Peyer's patch (tissue), 4 donors: ENCODE data around the gene RAB13. TPM values are rescaled to one million over a fixed set of nuclear protein-coding genes. Genes with fewer than 3 reads are reported as not detected.
"Not testable (repeated sequence)": the region's sequence is repeated elsewhere in the genome, so short reads cannot be mapped to it uniquely, and the experiment has no call there.

Experiments used
- DNase-seq, 3 donors: peaks; one replicate each; pipeline ENCODE4 v3.0.0-alpha.2; 2017 to 2019
- H3K27ac ChIP-seq, 4 donors: fragments of 200-600 bp; sonication (generic); one replicate each; pipeline ENCODE4 v1.5.1; 2016 to 2019
- H3K27me3 ChIP-seq, 2 donors: fragments of 200-600 bp; sonication (generic); one replicate each; pipeline ENCODE4 v1.5.1; 2019
- H3K36me3 ChIP-seq, 3 donors: fragments of 200-600 bp; sonication (generic); one replicate each; pipeline ENCODE4 v1.5.1; 2016 to 2019
- H3K4me1 ChIP-seq, 4 donors: fragments of 200-600 bp; sonication (generic); one replicate each; pipeline ENCODE4 v1.5.1; 2016 to 2019
- H3K4me3 ChIP-seq, 4 donors: fragments of 200-600 bp; sonication (generic); 1 replicate in 3 of 4; 2 replicates in 1 of 4; pipeline ENCODE4 v1.5.1; 2016 to 2019; ENCODE audit warnings: mild to moderate bottlenecking in 1 of 4
- H3K9me3 ChIP-seq, 4 donors: fragments of 200-600 bp; sonication (generic); one replicate each; pipeline ENCODE4 v1.5.1; 2016 to 2019; ENCODE audit warnings: mild to moderate bottlenecking in 1 of 4
- POLR2A ChIP-seq, 2 donors: fragments of 450-650 bp; IDR thresholded peaks; one replicate each; pipeline ENCODE4 v1.5.1; 2017; ENCODE audit warnings: antibody characterized with exemption in 2 of 2, mild to moderate bottlenecking in 2 of 2, moderate library complexity in 2 of 2
- total RNA-seq, 4 donors: library from RNA; depleted of rRNA; stranded (reverse); fragments of >200 nt; gene quantifications; one replicate each; pipeline ENCODE4 v1.1.0, GENCODE V29; 2016
- TF ChIP-seq, protein P1 (sequence below), 6 experiments: fragments of 450-650 bp in 4 of 6; fragments of 200-600 bp in 2 of 6; sonication (generic) in 1 of 6; IDR thresholded peaks; one replicate each; pipeline ENCODE4 v1.5.1; 2017 to 2019; ENCODE audit warnings: antibody characterized with exemption in 6 of 6, mild to moderate bottlenecking in 3 of 6, moderate library complexity in 1 of 6

Gene RAB13
- total RNA-seq, 4 donors from 2014 or later: 15.1 to 51.2 (median 15.8) TPM

GRCh38 chr1:153984123-153984894, 1.8 kb downstream of the RAB13 start:
- peak overlapping the region in 3 of 4 donors; percentile 72 to 80 (median 75) for H3K27ac ChIP-seq
- H3K27me3 ChIP-seq: no peaks in the 10 kb centered on the region
- no peak overlapping the region for H3K4me3 ChIP-seq
- H3K9me3 ChIP-seq: no peaks in the 10 kb centered on the region
- TF ChIP-seq POLR2A (IDR thresholded peaks at IDR 0.05): no peak
- TF ChIP-seq, protein P1, sequence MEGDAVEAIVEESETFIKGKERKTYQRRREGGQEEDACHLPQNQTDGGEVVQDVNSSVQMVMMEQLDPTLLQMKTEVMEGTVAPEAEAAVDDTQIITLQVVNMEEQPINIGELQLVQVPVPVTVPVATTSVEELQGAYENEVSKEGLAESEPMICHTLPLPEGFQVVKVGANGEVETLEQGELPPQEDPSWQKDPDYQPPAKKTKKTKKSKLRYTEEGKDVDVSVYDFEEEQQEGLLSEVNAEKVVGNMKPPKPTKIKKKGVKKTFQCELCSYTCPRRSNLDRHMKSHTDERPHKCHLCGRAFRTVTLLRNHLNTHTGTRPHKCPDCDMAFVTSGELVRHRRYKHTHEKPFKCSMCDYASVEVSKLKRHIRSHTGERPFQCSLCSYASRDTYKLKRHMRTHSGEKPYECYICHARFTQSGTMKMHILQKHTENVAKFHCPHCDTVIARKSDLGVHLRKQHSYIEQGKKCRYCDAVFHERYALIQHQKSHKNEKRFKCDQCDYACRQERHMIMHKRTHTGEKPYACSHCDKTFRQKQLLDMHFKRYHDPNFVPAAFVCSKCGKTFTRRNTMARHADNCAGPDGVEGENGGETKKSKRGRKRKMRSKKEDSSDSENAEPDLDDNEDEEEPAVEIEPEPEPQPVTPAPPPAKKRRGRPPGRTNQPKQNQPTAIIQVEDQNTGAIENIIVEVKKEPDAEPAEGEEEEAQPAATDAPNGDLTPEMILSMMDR (IDR thresholded peaks at IDR 0.05): no peak
- peaks cover 0 to 20% (median 2%) of the 10 kb centered on the region in 4 donors for H3K4me1 ChIP-seq
- no peaks in the 10 kb centered on the region for H3K36me3 ChIP-seq
- no peak for DNase-seq

GRCh38 chr1:153981735-153982134, 4.4 kb downstream of the RAB13 start:
- not testable (repeated sequence) for DNase-seq

GRCh38 chr1:153979091-153979490, 7.0 kb downstream of the RAB13 start:
- H3K4me1 ChIP-seq: peaks cover 0 to 19% (median 6%) of the 10 kb centered on the region in 4 donors
- H3K27me3 ChIP-seq, H3K4me3 ChIP-seq, H3K27ac ChIP-seq, DNase-seq, H3K9me3 ChIP-seq: not testable (repeated sequence)
- H3K36me3 ChIP-seq: peaks cover 0 to 10% (median 0%) of the 10 kb centered on the region in 3 donors

More at GRCh38 chr1:153981735-153982134, 4.4 kb downstream of the RAB13 start:
- H3K27ac ChIP-seq, H3K4me3 ChIP-seq, H3K36me3 ChIP-seq, H3K27me3 ChIP-seq, H3K9me3 ChIP-seq: not testable (repeated sequence)
- H3K4me1 ChIP-seq: peaks cover 0 to 24% (median 2%) of the 10 kb centered on the region in 4 donors

- peaks cover 0 to 12% (median 0%) of the 10 kb centered on the region in 3 donors for H3K36me3 ChIP-seq
- no peak for TF ChIP-seq POLR2A (IDR thresholded peaks at IDR 0.05)
- TF ChIP-seq, protein P1 (IDR thresholded peaks at IDR 0.05): no peak
- no peaks in the 10 kb centered on the region for H3K27me3 ChIP-seq
Observed at GRCh38 chr1:153978274-153978909, 7.7 kb downstream of the RAB13 start.

DNA sequence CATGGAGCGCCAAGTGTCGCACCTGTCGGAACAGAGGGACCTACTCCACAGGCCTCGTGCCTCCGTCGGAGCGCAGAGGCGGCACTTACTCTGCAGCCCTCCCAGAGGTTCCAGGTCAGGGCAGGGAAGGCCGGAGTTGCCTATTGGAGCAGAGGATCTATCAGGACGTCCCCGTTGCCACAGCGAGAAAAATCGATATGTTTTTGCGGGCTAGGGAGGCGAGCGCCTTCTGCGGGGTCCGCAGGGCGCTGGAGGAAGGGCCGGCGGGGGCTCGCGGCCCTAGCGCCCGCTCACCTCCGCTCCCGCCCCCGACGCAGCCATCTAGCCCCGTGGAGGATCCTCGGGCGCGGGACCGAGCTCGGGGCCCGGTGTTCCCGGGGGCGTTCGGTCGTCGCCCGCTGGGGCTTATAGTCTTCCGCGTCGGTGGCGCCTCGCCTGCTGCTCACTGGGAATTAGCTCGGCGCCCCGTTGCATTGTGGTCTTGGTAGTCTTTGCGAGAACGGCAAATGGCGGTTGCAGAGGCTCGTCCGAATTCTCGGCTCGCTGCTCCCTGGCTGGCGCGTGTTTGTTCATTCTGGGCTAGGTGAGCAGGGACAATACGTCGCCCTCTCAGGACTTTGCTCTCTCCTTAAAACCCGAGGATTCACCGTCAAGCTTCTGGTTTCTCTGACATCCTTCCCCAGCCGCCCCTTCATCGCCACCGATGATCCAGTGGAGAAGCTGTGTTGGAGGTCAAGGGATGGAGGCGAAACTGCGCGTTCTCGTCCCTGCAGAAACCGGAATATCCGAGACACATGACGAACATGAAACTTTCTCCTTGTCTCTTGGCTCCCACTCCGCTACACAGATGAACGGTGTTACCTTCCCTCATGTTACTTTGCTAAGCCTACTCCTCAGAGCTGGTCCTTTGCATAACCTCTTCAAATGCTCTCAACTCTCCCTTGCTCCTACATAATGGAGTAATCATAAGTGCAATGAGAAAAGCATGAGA, 8.6 kb downstream of the RAB13 start, which contains the start of gene JTB:
Gene JTB, minus strand, starts transcription at position 425 of the 991 bp plus-strand sequence. Its CDS starts 422 bp downstream, at position 3.
- Histone ChIP-seq H3K36me3 (peaks cover 0 to 12% (median 0%) of the 10 kb centered on the region in 3 donors), H3K4me3 (peak within 1 kb of the TSS; percentile 90 to 97 (median 92)), H3K4me1 (peaks cover 0 to 19% (median 6%) of the 10 kb centered on the region in 4 donors), H3K27me3 (no peaks in the 10 kb centered on the region), H3K9me3 (no peaks in the 10 kb centered on the region), H3K27ac (peak within 1 kb of the TSS; percentile 89 to 96 (median 92))
- peak; percentile 87 to 91 for TF ChIP-seq POLR2A (IDR thresholded peaks at IDR 0.05)
- TF ChIP-seq, protein P1 (IDR thresholded peaks at IDR 0.05): peak in 1 of 6 experiments; percentile 18
- DNase-seq: peak; percentile 91 to 96 (median 95)

More at GRCh38 chr1:153978274-153978909, 7.7 kb downstream of the RAB13 start:
- peaks cover 0 to 19% (median 6%) of the 10 kb centered on the region in 4 donors for H3K4me1 ChIP-seq
- no peak for DNase-seq
- peak overlapping the region; percentile 89 to 96 (median 92) for H3K27ac ChIP-seq
- H3K4me3 ChIP-seq: peak overlapping the region; percentile 90 to 97 (median 92)
- no peaks in the 10 kb centered on the region for H3K9me3 ChIP-seq

- peaks cover 0 to 12% (median 0%) of the 10 kb centered on the region in 3 donors for H3K36me3 ChIP-seq
- no peaks in the 10 kb centered on the region for H3K27me3 ChIP-seq
- H3K9me3 ChIP-seq: no peaks in the 10 kb centered on the region
- H3K27ac ChIP-seq: peak overlapping the region; percentile 89 to 96 (median 92)
- peaks cover 0 to 19% (median 6%) of the 10 kb centered on the region in 4 donors for H3K4me1 ChIP-seq
- TF ChIP-seq, protein P1 (IDR thresholded peaks at IDR 0.05): no peak
- no peak for TF ChIP-seq POLR2A (IDR thresholded peaks at IDR 0.05)
- no peak for DNase-seq
- H3K4me3 ChIP-seq: peak overlapping the region; percentile 90 to 97 (median 92)
Observed at GRCh38 chr1:153976819-153977249, 9.3 kb downstream of the RAB13 start.
